NK-92 treated with Interleukin-12 subunit alpha and Interleukin-12 subunit beta, amount 100 ng/mL, for 24 hours (cell line): ENCODE results near the gene LDLRAD2.
"Not testable (repeated sequence)": the region's sequence is repeated elsewhere in the genome, so short reads cannot be mapped to it uniquely, and the experiment has no call there.

ENCODE experiments used
- DNase-seq: peaks from one replicate; lab custom pipeline; 2025; lab: John Stamatoyannopoulos, UW

The LDLRAD2 gene

GRCh38 chr1:21811875-21812305, at the start of gene LDLRAD2:
LDLRAD2 (plus strand) TSS chr1:21812265; CDS start chr1:21812452, 187 bp downstream.
- no peak for DNase-seq

DNA sequence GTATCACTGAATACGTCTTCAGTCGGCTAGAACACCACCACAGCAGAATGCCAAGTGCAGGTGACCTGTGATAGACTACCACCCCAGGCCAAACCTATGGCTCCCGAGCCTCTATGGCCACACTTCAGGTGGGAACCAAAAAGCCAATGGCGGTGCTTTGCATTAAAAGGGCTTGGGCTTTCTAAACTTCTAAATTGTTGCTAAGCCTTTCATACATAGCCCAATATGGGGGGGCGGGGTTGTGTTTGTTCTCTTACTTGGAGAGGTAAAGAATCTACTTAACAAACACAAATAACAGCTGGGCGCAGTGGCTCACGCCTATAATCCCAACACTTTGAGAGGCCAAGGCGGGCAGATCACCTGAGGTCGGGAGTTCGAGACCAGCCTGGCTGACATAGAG, 48.8 kb upstream of the LDLRAD2 start:
- DNase-seq: no peak

- no peak for DNase-seq
These were observed 48.2 kb upstream of the LDLRAD2 start for GRCh38 chr1:21763694-21764419.

DNA sequence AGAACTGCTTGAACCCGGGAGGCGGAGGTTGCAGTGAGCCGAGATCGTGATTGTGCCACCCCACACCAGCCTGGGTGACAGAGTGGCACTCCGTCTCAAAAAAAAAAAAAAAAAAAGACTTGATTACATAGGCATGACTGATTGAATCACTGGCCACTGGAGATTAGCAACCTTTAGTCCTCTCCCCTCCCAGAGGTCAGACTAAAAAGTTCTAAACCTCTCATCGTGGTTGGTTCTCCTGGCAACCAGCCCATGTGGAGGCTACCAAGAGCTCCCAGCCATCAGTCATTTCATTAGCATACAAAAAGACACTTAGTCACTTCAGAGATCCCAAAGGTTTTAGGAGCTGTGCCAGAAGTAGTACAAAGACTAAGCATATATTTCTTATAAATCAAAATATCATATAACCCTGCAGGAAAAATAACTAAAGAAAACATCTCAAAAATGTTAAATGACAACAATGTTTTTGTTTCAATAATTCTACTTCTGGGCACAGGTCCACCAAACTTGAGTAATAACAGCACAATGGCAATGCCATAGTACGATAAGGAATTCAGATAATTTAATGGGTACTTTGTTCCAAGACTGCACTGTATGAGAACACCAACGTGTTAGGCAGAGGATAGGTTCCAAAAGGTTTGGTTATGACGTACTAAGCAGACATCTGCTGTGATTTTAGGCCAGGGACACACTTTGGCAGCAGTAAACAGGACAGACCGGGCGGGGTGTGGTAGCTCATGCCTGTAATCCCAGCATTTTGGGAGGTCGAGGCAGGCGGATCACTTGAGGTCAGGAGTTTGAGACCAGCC, 47.2 kb upstream of the LDLRAD2 start:
- no peak for DNase-seq

DNA sequence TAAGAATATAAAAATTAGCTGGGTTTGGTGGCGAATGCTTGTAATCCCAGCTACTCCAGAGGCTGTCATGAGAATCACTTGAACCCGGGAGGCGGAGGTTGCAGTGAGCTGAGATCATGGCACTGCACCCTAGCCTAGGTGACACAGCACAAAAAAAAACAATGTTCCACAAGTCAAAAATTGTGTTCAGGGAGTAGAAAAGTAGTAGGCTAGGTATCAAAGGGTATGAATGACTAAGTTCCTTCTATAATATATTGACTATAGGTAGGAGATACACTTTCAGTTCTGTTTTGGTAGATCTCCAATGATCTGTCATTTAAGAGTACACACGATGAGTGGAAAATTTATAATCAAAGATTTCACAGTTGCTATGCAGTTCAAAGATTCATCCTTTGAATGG, 45.9 kb upstream of the LDLRAD2 start:
- no peak for DNase-seq

- DNase-seq: not testable (repeated sequence)
These were observed 45.0 kb upstream of the LDLRAD2 start for GRCh38 chr1:21767106-21767505.

- DNase-seq: no peak
These were observed 41.9 kb upstream of the LDLRAD2 start for GRCh38 chr1:21770201-21770600.

DNA sequence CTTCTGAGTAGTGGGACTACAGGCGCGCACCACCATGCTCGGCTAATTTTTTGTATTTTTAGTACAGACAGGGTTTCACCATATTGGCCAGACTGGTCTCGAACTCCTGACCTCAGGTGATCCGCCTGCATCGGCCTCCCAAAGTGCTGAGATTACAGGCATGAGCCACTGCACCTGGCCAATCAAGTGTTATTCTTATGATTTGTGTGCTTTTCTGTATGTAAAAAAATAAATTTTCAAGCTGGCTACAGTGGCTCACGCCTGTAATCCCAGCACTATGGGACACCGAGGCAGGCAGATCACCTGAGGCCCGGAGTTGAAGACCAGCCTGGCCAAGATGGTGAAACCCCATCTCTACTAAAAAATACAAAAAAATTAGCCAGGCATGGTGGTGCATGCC, 41.5 kb upstream of the LDLRAD2 start:
- not testable (repeated sequence) for DNase-seq

DNA sequence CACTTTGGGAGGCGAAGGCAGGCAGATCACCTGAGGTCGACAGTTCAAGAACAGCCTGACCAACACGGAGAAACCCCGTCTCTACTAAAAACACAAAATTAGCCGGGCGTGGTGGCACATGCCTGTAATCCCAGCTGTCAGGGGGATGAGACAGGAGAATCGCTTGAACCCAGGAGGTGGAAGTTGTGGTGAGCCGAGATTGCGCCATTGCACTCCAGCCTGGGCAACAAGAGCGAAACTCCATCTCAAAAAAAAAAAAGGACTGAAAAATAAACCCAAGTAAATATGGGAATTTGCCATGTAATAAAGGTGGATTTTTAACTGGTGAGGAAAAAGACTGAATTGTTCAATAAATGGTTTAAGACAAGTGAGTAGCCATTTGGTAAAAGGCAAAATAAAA, 40.4 kb upstream of the LDLRAD2 start:
- not testable (repeated sequence) for DNase-seq

- no peak for DNase-seq
These were observed 38.5 kb upstream of the LDLRAD2 start for GRCh38 chr1:21773585-21773984.

GRCh38 chr1:21774835-21775549, 37.1 kb upstream of the LDLRAD2 start:
- no peak for DNase-seq

DNA sequence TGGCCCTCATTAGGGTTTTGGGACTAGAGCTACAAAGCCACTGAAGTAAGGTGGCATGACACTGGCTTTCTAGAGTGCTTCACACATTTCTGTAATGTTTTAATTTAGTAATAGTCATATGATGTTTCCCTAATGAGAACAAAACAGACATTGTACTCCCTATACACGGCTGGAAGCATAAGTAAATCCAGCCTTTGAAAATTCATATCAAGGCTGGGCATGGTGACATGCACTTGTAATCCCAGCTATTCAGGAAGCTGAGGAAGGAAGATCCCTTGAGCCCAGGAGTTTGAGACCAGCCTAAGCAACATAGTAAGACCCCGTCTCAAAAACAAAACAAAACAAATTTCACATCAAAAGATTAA, 36.5 kb upstream of the LDLRAD2 start:
- DNase-seq: no peak

GRCh38 chr1:21775985-21776562, 36.0 kb upstream of the LDLRAD2 start:
- DNase-seq: no peak

DNA sequence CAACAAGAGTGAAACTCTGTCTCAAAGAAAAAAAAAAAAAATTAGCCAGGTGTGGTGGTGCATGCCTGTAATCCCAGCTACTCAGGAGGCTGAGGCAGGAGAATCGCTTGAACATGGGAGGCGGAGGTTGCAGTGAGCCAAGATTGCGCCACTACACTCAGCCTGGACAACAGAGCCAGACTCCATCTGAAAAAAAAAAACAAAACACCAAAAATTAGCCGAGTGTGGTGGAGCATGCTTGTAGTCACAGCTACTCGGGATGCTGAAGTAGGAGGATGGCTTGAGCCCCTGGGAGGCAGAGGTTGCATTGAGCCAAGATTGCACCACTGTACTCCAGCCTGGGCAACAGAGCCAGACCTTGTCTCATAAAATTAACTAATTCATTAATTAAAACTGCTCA, 35.1 kb upstream of the LDLRAD2 start:
- not testable (repeated sequence) for DNase-seq

DNA sequence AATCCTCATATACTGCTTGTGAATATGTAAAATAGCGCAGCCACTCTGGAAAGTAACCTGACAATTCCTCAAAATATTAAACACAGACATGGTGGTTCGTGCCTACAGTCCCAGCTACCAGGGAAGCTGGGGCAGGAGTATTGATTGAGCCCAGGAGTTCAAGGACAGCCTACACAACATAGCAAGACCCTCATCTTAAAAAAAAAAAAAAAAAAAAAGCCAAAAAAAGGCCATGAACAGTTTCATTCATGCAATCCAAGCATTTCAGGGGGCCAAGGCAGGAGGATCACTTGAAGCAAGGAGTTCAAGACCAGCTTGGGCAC, 33.7 kb upstream of the LDLRAD2 start:
- DNase-seq: no peak

DNA sequence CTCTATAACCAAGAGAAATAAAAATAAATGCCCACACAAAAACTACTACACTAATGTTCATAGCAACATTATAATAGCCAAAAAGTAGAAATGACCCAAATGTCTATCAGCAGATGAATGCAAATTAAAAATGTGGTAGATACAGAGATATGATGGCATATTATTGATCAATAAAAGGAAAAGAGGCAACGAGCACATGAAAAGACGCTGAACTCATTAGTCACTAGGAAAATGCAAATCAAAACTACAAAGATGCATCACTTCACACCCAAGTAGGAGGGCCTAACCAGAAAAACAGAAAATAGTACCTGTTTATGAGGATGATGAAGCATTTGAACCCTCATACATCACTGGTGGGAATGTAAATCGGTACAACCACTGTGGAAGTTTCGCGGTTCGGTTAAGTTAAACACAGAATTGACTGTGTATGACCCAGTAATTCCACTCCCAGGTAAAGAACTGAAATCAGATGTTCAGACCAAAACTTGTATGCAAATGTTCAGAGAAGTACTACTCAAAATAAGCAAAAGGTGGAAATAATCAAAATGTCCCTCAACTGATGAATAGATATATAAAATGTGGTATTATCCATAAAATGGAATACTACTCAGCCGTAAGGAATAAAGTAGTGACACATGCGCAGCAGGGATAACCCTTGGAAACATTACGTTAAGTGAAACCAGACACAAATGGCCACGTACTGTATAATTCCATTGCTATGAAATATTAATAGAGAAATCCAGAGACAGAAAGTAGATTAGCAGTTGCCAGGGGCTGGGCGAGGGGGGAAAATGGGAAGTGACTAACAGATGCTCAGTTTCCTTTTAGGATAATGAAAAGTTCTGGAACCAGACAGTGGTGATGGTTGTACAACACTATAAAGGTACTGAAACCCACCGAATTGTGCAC, 32.2 kb upstream of the LDLRAD2 start:
- no peak for DNase-seq

DNA sequence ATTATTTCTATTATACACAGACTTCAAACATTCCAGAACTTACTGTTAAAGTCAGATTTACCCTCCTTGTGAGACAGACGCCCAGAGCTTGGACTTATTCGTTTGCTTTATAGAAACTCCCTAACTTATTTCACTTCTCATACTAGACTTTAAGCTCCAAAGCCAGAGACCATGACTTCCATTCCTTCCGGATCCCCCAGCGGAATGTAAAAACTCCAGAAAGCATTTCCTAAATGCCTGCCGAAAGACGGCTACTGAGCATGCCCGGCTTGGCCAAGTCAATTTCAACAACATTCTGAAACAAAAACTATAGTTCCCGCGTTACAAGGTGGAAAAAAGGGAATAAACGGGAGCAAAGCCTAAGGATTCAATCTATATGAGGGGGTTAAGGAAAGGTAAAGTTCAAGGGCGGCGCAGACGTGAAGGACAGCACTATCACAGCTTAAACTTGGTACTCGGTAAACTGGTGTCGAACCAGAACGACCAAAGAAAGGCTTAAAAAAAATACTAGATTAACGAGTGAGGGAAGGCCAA, 30.2 kb upstream of the LDLRAD2 start:
- DNase-seq: no peak

GRCh38 chr1:21782349-21782867, 29.7 kb upstream of the LDLRAD2 start:
- peak; percentile 51 for DNase-seq

DNA sequence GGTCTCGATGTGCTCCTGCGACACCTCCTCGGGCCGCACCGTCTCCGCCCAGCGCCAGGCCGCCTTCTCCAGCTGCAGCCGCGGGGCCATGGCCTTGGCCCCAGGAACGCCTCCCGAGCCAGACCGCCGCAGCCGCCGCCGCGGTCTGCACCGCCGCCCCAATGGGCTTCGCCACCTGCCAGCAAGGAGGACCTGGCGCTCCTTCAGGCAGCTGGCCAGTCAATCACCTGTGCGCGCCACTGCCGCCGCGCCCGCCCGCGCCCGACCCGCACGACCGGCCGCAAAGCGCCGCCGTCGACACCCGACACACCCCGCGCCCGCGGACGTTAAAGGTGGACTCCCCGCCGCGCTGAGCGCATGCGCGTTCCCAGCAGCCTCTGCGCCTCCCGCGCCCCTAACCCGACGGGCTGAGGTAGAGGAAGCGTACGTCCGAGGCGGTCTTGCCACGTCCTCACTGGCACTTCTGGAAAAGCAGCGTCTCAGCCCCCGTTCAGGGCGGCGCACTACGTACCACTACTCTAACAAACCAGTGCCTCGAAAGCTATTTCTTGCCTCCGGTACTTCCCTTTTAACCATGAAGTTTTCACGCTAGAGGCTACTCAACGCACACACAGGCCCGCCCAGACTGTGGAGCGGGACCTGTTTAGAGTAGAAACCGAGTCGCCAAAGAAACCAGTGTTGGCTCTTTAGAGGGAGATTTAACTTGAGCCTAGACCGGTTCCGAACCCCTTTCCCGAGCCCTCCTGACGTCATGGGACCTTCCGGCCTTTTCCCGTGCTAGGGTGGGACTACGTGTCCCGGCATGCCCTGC, 29.0 kb upstream of the LDLRAD2 start, which contains the start of gene USP48:
USP48 (minus strand) TSS at position 282 of the 811 bp plus-strand sequence; CDS start at position 90, 192 bp downstream.
- DNase-seq: peak; percentile 97
